Uterus (tissue), 2 donors: ENCODE measurements around the gene RAD51B.

Experiments used
- CTCF ChIP-seq, 4 experiments: fragments of 200-600 bp in 2 of 4; fragments of 450-650 bp in 2 of 4; sonication (generic) in 2 of 4; IDR thresholded peaks; one replicate each; pipeline ENCODE4 v1.5.1; 2016 to 2019; ENCODE audit warnings: antibody characterized with exemption in 4 of 4, mild to moderate bottlenecking in 2 of 4, moderate library complexity in 1 of 4
- POLR2A ChIP-seq, 2 donors: fragments of 450-650 bp; IDR thresholded peaks; one replicate each; pipeline ENCODE4 v1.6.1; 2016; ENCODE audit warnings: antibody characterized with exemption in 2 of 2, mild to moderate bottlenecking in 1 of 2, moderate library complexity in 1 of 2

DNA sequence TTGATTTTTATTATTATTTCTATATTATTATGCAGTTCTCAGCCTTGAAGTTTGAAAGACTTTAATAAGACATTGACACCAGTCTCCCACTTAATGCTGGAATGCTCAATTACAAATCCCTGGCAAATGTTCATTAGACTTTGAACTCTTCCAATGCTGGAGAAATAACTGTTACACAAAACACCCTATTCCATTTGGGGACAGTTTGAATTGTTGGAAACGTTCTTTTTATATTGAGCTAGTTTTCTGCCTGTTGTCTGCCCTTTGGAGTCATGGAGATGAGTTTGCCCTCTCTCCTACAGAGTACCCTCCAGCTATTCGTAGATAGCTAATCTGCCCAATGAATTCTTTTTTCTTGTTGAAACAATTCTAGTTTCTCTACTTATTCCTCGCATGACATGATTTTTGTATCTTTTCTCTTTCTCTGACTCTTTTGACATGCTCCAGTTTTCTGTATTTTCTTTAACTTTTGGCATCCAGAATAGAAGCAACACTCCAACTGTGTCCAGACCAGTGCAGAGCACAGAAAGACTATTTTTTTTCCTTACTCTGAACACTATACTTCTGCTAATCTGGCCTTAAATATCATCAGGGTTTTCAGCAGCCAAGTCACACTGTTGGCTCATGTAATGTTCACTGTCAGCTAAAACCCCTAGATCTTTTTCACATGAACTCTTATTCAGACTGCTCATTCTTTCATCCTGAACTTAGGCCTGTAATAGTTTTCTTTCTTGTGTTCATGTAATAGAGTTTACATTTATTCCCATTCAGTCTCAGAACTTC, 379.3 kb downstream of the RAD51B start:
- TF ChIP-seq CTCF (IDR thresholded peaks at IDR 0.05) (no peak), POLR2A (IDR thresholded peaks at IDR 0.05) (no peak)
